IMR-90 (cell line): ENCODE data around the gene MPND. TPM values are rescaled to one million over a fixed set of nuclear protein-coding genes. Genes with fewer than 3 reads are reported as not detected.

Source experiments
- ATAC-seq: fragments of 200-7000 bp; cut with Tn5 transposase; 2 replicates; pipeline ENCODE4 v1.9.1; 2020; ENCODE audit warnings: low read depth, mild to moderate bottlenecking, moderate library complexity
- BruUV-seq: library from RNA; stranded (reverse); fragments of 400-500 nt; replicated peaks from 2 replicates; lab custom pipeline; 2021; lab: Mats Ljungman, UMichigan
- CTCF ChIA-PET: fragments of 300-600 bp; formaldehyde crosslinking; extraction: SDS; loops from one replicate; lab custom pipeline; 2021; ENCODE audit warnings: antibody characterized with exemption; lab: Yijun Ruan, JAX
- POLR2A ChIA-PET: fragments of 300-600 bp; sonication (Branson Sonifier 250); formaldehyde crosslinking; loops from one replicate; lab custom pipeline; 2022; ENCODE audit warnings: antibody characterized with exemption; ENCODE audit not compliant: unreplicated experiment; lab: Charles Lee
- DNase-seq: peaks from one replicate; pipeline ENCODE4 v3.0.0; 2013
- H2AFZ ChIP-seq: replicated peaks from 2 replicates; pipeline ENCODE3; 2013; ENCODE audit warnings: low read length, mild to moderate bottlenecking; ENCODE audit not compliant: poor library complexity
- H2AK5ac ChIP-seq: 2 replicates; pipeline ENCODE4 v1.6.1; 2013; ENCODE audit warnings: low read depth, low read length, inconsistent platforms
- H2AK9ac ChIP-seq: replicated peaks from 2 replicates; pipeline ENCODE3; 2013; ENCODE audit warnings: mild to moderate bottlenecking, low read depth, low read length, moderate library complexity; ENCODE audit not compliant: poor library complexity
- H2BK120ac ChIP-seq: 2 replicates; pipeline ENCODE4 v1.6.1; 2013; ENCODE audit warnings: low read depth, low read length, inconsistent platforms
- H2BK15ac ChIP-seq: 3 replicates; pipeline ENCODE4 v1.6.1; 2013; ENCODE audit warnings: low read depth, low read length, inconsistent platforms
- H2BK20ac ChIP-seq: 2 replicates; pipeline ENCODE4 v1.6.1; 2013; ENCODE audit warnings: low read depth, mild to moderate bottlenecking, inconsistent platforms, low read length, moderate library complexity
- H2BK5ac ChIP-seq: 2 replicates; pipeline ENCODE4 v1.6.1; 2013; ENCODE audit warnings: mild to moderate bottlenecking, low read depth, low read length, inconsistent platforms; ENCODE audit not compliant: poor library complexity, severe bottlenecking
- H3K14ac ChIP-seq: replicated peaks from 2 replicates; pipeline ENCODE4 v1.6.1; 2013; ENCODE audit warnings: low read depth, low read length, inconsistent platforms
- H3K18ac ChIP-seq: 2 replicates; pipeline ENCODE4 v1.6.1; 2013; ENCODE audit warnings: low read depth, low read length, control low read depth
- H3K23ac ChIP-seq: 2 replicates; pipeline ENCODE4 v1.6.1; 2013; ENCODE audit warnings: low read depth, low read length, inconsistent platforms
- H3K27ac ChIP-seq: 2 replicates; pipeline ENCODE4 v1.5.1; 2013; ENCODE audit warnings: mild to moderate bottlenecking, control low read depth, low read length; ENCODE audit not compliant: insufficient read depth
- H3K27me3 ChIP-seq: 2 replicates; pipeline ENCODE4 v1.6.1; 2013; ENCODE audit warnings: low read length; ENCODE audit not compliant: control insufficient read depth, insufficient read depth
- H3K36me3 ChIP-seq: 2 replicates; pipeline ENCODE4 v1.6.1; 2013; ENCODE audit warnings: low read length, mixed read lengths; ENCODE audit not compliant: control insufficient read depth, insufficient read depth
- H3K4ac ChIP-seq: 2 replicates; pipeline ENCODE4 v1.6.1; 2013; ENCODE audit warnings: low read depth, low read length, inconsistent platforms
- H3K4me1 ChIP-seq: 2 replicates; pipeline ENCODE4 v1.6.1; 2013; ENCODE audit warnings: low read length, mixed read lengths; ENCODE audit not compliant: control insufficient read depth, insufficient read depth
- H3K4me2 ChIP-seq: 2 replicates; pipeline ENCODE4 v1.6.1; 2013; ENCODE audit warnings: low read depth, mild to moderate bottlenecking, control low read depth, low read length, moderate library complexity
- H3K4me3 ChIP-seq: 2 replicates; pipeline ENCODE4 v1.5.1; 2013; ENCODE audit warnings: low read depth, mild to moderate bottlenecking, control low read depth, low read length, moderate library complexity; ENCODE audit not compliant: insufficient read depth
- H3K56ac ChIP-seq: 2 replicates; pipeline ENCODE4 v1.6.1; 2013; ENCODE audit warnings: low read length, inconsistent platforms; ENCODE audit not compliant: insufficient read depth; ENCODE audit errors: extremely low read depth
- H3K79me1 ChIP-seq, 2 experiments: 2 replicates each; pipeline ENCODE4 v1.6.1; 2013; ENCODE audit warnings: low read length in 2 of 2, inconsistent platforms in 1 of 2, low read depth in 1 of 2
- H3K9ac ChIP-seq: 2 replicates; pipeline ENCODE4 v1.6.1; 2013; ENCODE audit warnings: low read depth, low read length, control low read depth
- H3K9me1 ChIP-seq: 2 replicates; pipeline ENCODE4 v1.6.1; 2013; ENCODE audit warnings: low read length, inconsistent platforms; ENCODE audit not compliant: insufficient read depth
- H3K9me3 ChIP-seq: 2 replicates; pipeline ENCODE4 v1.6.1; 2013; ENCODE audit warnings: low read length; ENCODE audit not compliant: control insufficient read depth, insufficient read depth
- H4K20me1 ChIP-seq: 2 replicates; pipeline ENCODE4 v1.6.1; 2013; ENCODE audit warnings: low read length, inconsistent platforms; ENCODE audit not compliant: insufficient read depth
- H4K5ac ChIP-seq: 2 replicates; pipeline ENCODE4 v1.6.1; 2013; ENCODE audit warnings: mild to moderate bottlenecking, low read depth, low read length, control low read depth
- H4K8ac ChIP-seq, 2 experiments: 2 replicates each; pipeline ENCODE4 v1.6.1; 2013; ENCODE audit warnings: low read depth in 2 of 2, low read length in 2 of 2, control low read depth in 1 of 2, inconsistent platforms in 1 of 2
- H4K91ac ChIP-seq: 2 replicates; pipeline ENCODE4 v1.6.1; 2013; ENCODE audit warnings: low read depth, low read length, inconsistent platforms; ENCODE audit not compliant: insufficient read depth
- CEBPB ChIP-seq: IDR thresholded peaks from 2 replicates; pipeline ENCODE4 v1.6.1; 2012; ENCODE audit warnings: low read depth, low read length, improper control_type of control experiment
- FOS ChIP-seq: fragments of 150-350 bp; IDR thresholded peaks from 2 replicates; pipeline ENCODE4 v1.6.1; 2016; ENCODE audit warnings: low read depth, low read length
- MAFK ChIP-seq: IDR thresholded peaks from 2 replicates; pipeline ENCODE4 v1.6.1; 2012; ENCODE audit warnings: low read depth, low read length, improper control_type of control experiment
- MAZ ChIP-seq: IDR thresholded peaks from 2 replicates; pipeline ENCODE4 v1.6.1; 2012; ENCODE audit warnings: low read depth, mild to moderate bottlenecking, low read length, improper control_type of control experiment, moderate library complexity, borderline replicate concordance
- MXI1 ChIP-seq: IDR thresholded peaks from 2 replicates; pipeline ENCODE4 v1.6.1; 2012; ENCODE audit warnings: low read depth, mild to moderate bottlenecking, low read length, moderate library complexity, borderline replicate concordance
- NFE2L2 ChIP-seq: fragments of 150-350 bp; IDR thresholded peaks from 2 replicates; pipeline ENCODE4 v1.6.1; 2016; ENCODE audit warnings: low read depth, mild to moderate bottlenecking, low read length
- RCOR1 ChIP-seq: IDR thresholded peaks from 2 replicates; pipeline ENCODE4 v1.6.1; 2012; ENCODE audit warnings: mild to moderate bottlenecking, low read length, improper control_type of control experiment; ENCODE audit not compliant: insufficient replicate concordance
- RFX5 ChIP-seq: IDR thresholded peaks from 2 replicates; pipeline ENCODE4 v1.8.0; 2012; ENCODE audit warnings: low read depth, mild to moderate bottlenecking, low read length, moderate library complexity
- SMC3 ChIP-seq: fragments of 150-350 bp; IDR thresholded peaks from 2 replicates; pipeline ENCODE4 v1.6.1; 2016; ENCODE audit warnings: low read depth, mild to moderate bottlenecking, antibody characterized with exemption, low read length, moderate library complexity
- WGBS, 2 experiments: methylation state at CpG; one replicate each; pipeline versions ENCODE4 v1.1.5 to v1.1.7; 2013; ENCODE audit warnings: missing lambda C conversion rate in 2 of 2; ENCODE audit not compliant: insufficient read length in 1 of 2; ENCODE audit errors: extremely low coverage in 2 of 2; 5-methylcytosine and 5-hydroxymethylcytosine counted together
- dilution Hi-C: fragments of 300-500 bp; cut with HindIII; formaldehyde crosslinking; loops from one replicate; pipeline ENCODE4 v1.14.3; 2018; ENCODE audit warnings: low sequenced_read_pairs; ENCODE audit not compliant: unreplicated experiment
- in situ Hi-C: fragments of 300-500 bp; cut with MboI; formaldehyde crosslinking; loops from 3 replicates; pipeline ENCODE4 v1.14.3; 2019; ENCODE audit warnings: low sequenced_read_pairs, inconsistent platforms, mixed read lengths
- intact Hi-C: fragments of 100-400 bp; cut with micrococcal nuclease; formaldehyde crosslinking; loops from 2 replicates; pipeline ENCODE4 v1.10.0; 2022
- polyA plus RNA-seq, 3 experiments: library from polyadenylated mRNA; depleted of rRNA; stranded (reverse); fragments of >200 nt; gene quantifications; 2 replicates each; pipeline ENCODE4 v1.2.3, GENCODE V29; 2012; ENCODE audit warnings: low replicate concordance in 1 of 3
- total RNA-seq: library from RNA; depleted of rRNA; stranded (reverse); fragments of >200 nt; gene quantifications from 2 replicates; pipeline ENCODE4 v1.2.3, GENCODE V29; 2012

Gene MPND
- total and polyA plus RNA-seq, 2 of the 4 experiments (the other 2 are of a cell fraction), result 2.3 to 8.1 TPM

- no peak for TF ChIP-seq MAFK
- peak; percentile 56 for TF ChIP-seq SMC3
- no peak for TF ChIP-seq FOS
- TF ChIP-seq CEBPB, result no peak
Measured at GRCh38 chr19:4400135-4400936, 57.0 kb downstream of the MPND start, which contains the start of gene SH3GL1 (continued).

GRCh38 chr19:4401769-4402170 lies 58.4 kb downstream of the MPND start:
- Histone ChIP-seq H3K79me1 (peaks cover 10 to 56% of the 10 kb centered on the region in 2 experiments; a peak in 2 of 4 replicates), H3K27ac (no peak overlapping the region), H2AK9ac (no peak overlapping the region), H4K8ac (peak overlapping the region in 1 of 2 experiments; percentile 74; a peak in 2 of 4 replicates), H2AK5ac (no peak overlapping the region), H2BK20ac (no peak overlapping the region), H3K4me2 (peak overlapping the region; percentile 75; the same call in 1 of the 2 replicates), H4K91ac (no peak overlapping the region), H3K18ac (no peak overlapping the region), H2AFZ (no peak overlapping the region), H3K4ac (peak overlapping the region; percentile 6; the same call in 1 of the 2 replicates), H3K4me3 (peak overlapping the region; percentile 31; the same call in 1 of the 2 replicates), H3K9ac (peak overlapping the region; percentile 32; the same call in 1 of the 2 replicates), H2BK5ac (peak overlapping the region; percentile 44), H3K9me3 (no peaks in the 10 kb centered on the region), H3K27me3 (no peaks in the 10 kb centered on the region), H4K5ac (no peak overlapping the region), H3K14ac (peak overlapping the region; percentile 19; the same call in 1 of the 2 replicates), H3K4me1 (peaks cover 10% of the 10 kb centered on the region), H3K23ac (peak overlapping the region; percentile 16; the same call in 1 of the 2 replicates), H3K36me3 (peaks cover 4% of the 10 kb centered on the region; the same call in 1 of the 2 replicates), H2BK15ac (no peak overlapping the region), H3K56ac (0 out of 2 replicates have a peak overlapping the region, but pooled peaks have one; percentile 18), H4K20me1 (peaks cover 40% of the 10 kb centered on the region), H2BK120ac (no peak overlapping the region; the same call in 1 of the 2 replicates), H3K9me1 (peaks cover 14% of the 10 kb centered on the region)
- WGBS, 2 experiments, result no CpG with 5 or more reads among the region's 8 CpGs
- in situ Hi-C loops, result no loop called here
- DNase-seq (no peak), ATAC-seq (no peak)
- intact Hi-C loops, result loop anchor here (2.0 kb wide), 1 partner anchor 55 kb away; the partner anchor contains the start of gene UBXN6
- ChIA-PET POLR2A (no interaction called here), CTCF (interaction anchor here (1.1 to 1.5 kb wide), 2 partner anchors 14 to 26 kb away, joined by 3 to 5 read pairs; no protein-coding TSS in a partner anchor)
- TF ChIP-seq FOS, result no peak
- no peak for TF ChIP-seq CEBPB
- no peak for TF ChIP-seq MAFK
- TF ChIP-seq NFE2L2, result no peak
- no peak for TF ChIP-seq MXI1
- no peak for TF ChIP-seq RCOR1
- TF ChIP-seq MAZ, result no peak
- TF ChIP-seq RFX5, result no peak
- BruUV-seq, result no TSS peak
- dilution Hi-C loops, result no loop called here
